ENCODE data around the gene CLEC2A.
A peak's percentile ranks its signal among the peaks of the same experiment; 100 is the strongest.

CLEC2A gene

DNA sequence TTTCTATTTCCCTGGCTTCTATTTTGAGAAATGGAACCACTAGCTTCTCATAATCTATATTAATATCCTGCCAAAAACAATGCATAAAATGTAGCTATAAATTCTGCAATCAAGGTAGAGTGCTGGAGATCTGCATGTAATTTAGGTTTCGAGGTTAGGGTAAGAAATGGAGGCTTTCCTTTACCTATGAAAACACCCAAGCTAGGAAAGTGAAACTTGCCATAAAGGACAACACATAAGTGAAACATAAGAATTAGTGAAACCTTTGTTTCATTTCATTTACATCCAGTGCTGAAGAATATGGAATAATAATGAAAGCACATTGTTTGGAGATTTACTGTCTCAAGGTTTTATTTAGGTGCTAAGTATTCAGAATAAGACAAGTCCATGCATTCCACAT is 9.7 kb downstream of the CLEC2A start:
- no peak overlapping the region for H3K4me2 ChIP-seq (ENCODE audit: insufficient read depth, low read length, poor library complexity, severe bottlenecking)
- H4K91ac ChIP-seq (ENCODE audit: low read depth, low read length, poor library complexity), result no peak overlapping the region
- WGBS, 2 donors (ENCODE audit: extremely low coverage in 2 of 2, insufficient read length in 2 of 2, insufficient replicate concordance in 1 of 2), result no CpG with 5 or more reads among the region's 1 CpG

DNA sequence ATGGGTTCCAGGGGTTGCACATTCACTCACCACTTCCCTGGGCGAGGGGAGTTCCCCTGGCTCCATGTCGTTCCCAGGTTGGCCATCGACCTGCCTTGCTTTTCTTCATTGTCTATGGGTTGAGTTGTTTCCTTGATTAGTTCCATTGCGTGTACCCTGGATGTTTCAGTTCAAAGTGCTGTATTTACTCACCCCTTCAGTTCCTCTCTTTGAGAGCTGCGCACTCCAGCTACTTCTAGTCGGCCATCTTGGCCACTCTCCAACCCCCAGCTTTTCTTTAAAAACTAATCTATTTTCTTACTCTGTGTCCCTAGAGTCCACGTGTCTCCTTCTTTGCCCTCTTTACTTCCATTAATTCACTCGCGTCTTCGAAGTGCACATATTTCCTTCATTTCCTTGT is 11.7 kb downstream of the CLEC2A start:
- H3K4me1 ChIP-seq (ENCODE audit: control insufficient read depth in 2 of 2, insufficient read depth in 1 of 2, low read depth in 1 of 2, low read length in 2 of 2), result no peaks in the 10 kb centered on the region
- no peak overlapping the region for H2AFZ ChIP-seq (ENCODE audit: low read length)
- DNase-seq (ENCODE audit: low spot score), result no peak
- H3K4me2 ChIP-seq (ENCODE audit: insufficient read depth, low read length, poor library complexity, severe bottlenecking), result no peak overlapping the region
- no peak overlapping the region for H4K91ac ChIP-seq (ENCODE audit: low read depth, low read length, poor library complexity)
- H3K36me3 ChIP-seq (replicated peaks in 1 of 2; ENCODE audit: control insufficient read depth in 2 of 2, insufficient read depth in 2 of 2, low read length in 2 of 2), result no peaks in the 10 kb centered on the region
- H3K18ac ChIP-seq (ENCODE audit: low read length), result no peak overlapping the region
- H3K14ac ChIP-seq (ENCODE audit: low read length), result no peak overlapping the region
- no peak overlapping the region for H2BK120ac ChIP-seq (ENCODE audit: low read depth, low read length)
- WGBS, 2 donors (ENCODE audit: extremely low coverage in 2 of 2, insufficient read length in 2 of 2, insufficient replicate concordance in 1 of 2), result no CpG with 5 or more reads among the region's 10 CpGs
- no peaks in the 10 kb centered on the region for H3K9me3 ChIP-seq (replicated peaks in 1 of 2; ENCODE audit: control insufficient read depth in 2 of 2, insufficient read depth in 1 of 2, low read depth in 1 of 2, low read length in 2 of 2)
- no peaks in the 10 kb centered on the region for H3K79me1 ChIP-seq (ENCODE audit: low read depth, low read length)
- H2BK15ac ChIP-seq (ENCODE audit: low read length), result no peak overlapping the region
- no peak overlapping the region for H2AK5ac ChIP-seq (ENCODE audit: low read depth, low read length)
- no peaks in the 10 kb centered on the region for H3K27me3 ChIP-seq (ENCODE audit: control insufficient read depth in 3 of 3, insufficient read depth in 3 of 3, low read depth in 1 of 3, low read length in 3 of 3)
- H2BK12ac ChIP-seq (ENCODE audit: low read length), result no peak overlapping the region
- no peak overlapping the region for H2BK5ac ChIP-seq (ENCODE audit: low read length)
- H3K9ac ChIP-seq (ENCODE audit: low read depth, low read length, poor library complexity), result no peak overlapping the region
- no peak overlapping the region for H3K4ac ChIP-seq (ENCODE audit: low read length)
- no peak overlapping the region for H3K4me3 ChIP-seq (ENCODE audit: low read length in 2 of 2)
- H4K8ac ChIP-seq (ENCODE audit: low read depth, low read length), result no peak overlapping the region
- no peak overlapping the region for H3K27ac ChIP-seq (replicated peaks; ENCODE audit: low read length)
- no peak overlapping the region for H3K23ac ChIP-seq (ENCODE audit: low read depth, low read length, poor library complexity)

More for the DNA sequence above, 9.7 kb downstream of the CLEC2A start:
- no peak overlapping the region for H4K8ac ChIP-seq (ENCODE audit: low read depth, low read length)
- no peak overlapping the region for H2AK5ac ChIP-seq (ENCODE audit: low read depth, low read length)
- no peak overlapping the region for H2BK15ac ChIP-seq (ENCODE audit: low read length)
- no peaks in the 10 kb centered on the region for H3K9me3 ChIP-seq (replicated peaks in 1 of 2; ENCODE audit: control insufficient read depth in 2 of 2, insufficient read depth in 1 of 2, low read depth in 1 of 2, low read length in 2 of 2)
- H3K27me3 ChIP-seq (ENCODE audit: control insufficient read depth in 3 of 3, insufficient read depth in 3 of 3, low read depth in 1 of 3, low read length in 3 of 3), result no peaks in the 10 kb centered on the region
- no peak overlapping the region for H2BK12ac ChIP-seq (ENCODE audit: low read length)
- DNase-seq (ENCODE audit: low spot score), result no peak
- no peak overlapping the region for H3K23ac ChIP-seq (ENCODE audit: low read depth, low read length, poor library complexity)
- H3K79me1 ChIP-seq (ENCODE audit: low read depth, low read length), result no peaks in the 10 kb centered on the region
- no peaks in the 10 kb centered on the region for H3K4me1 ChIP-seq (ENCODE audit: control insufficient read depth in 2 of 2, insufficient read depth in 1 of 2, low read depth in 1 of 2, low read length in 2 of 2)
- H3K9ac ChIP-seq (ENCODE audit: low read depth, low read length, poor library complexity), result no peak overlapping the region
- no peak overlapping the region for H3K27ac ChIP-seq (replicated peaks; ENCODE audit: low read length)
- H2BK5ac ChIP-seq (ENCODE audit: low read length), result no peak overlapping the region
- H2AFZ ChIP-seq (ENCODE audit: low read length), result no peak overlapping the region
- no peak overlapping the region for H3K4ac ChIP-seq (ENCODE audit: low read length)
- H3K14ac ChIP-seq (ENCODE audit: low read length), result no peak overlapping the region
- H2BK120ac ChIP-seq (ENCODE audit: low read depth, low read length), result no peak overlapping the region
- no peak overlapping the region for H3K18ac ChIP-seq (ENCODE audit: low read length)
- H3K36me3 ChIP-seq (replicated peaks in 1 of 2; ENCODE audit: control insufficient read depth in 2 of 2, insufficient read depth in 2 of 2, low read length in 2 of 2), result no peaks in the 10 kb centered on the region
- H3K4me3 ChIP-seq (ENCODE audit: low read length in 2 of 2), result no peak overlapping the region

DNA sequence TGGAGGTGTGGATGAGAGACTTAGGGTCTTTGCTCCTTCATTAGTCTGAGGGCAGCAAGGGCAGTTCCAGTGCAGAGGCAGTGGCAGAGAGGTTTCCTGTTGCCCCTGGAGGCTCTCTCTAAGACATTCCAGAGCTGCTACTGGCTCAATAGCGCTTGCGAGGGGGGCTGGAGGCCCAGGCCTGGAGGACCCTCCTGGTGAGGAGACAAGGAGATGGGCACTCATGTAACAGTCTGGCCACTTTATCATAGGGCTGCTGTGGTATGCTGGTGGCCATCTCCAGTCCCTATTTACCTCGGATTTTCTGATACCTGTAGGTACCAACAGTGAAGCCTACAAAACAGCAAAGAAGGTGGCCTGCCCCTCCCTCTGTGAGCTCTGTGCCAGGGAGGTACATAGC is 12.7 kb downstream of the CLEC2A start:
- Histone ChIP-seq H3K4me1 (ENCODE audit: control insufficient read depth in 2 of 2, insufficient read depth in 1 of 2, low read depth in 1 of 2, low read length in 2 of 2) (no peaks in the 10 kb centered on the region), H3K27me3 (ENCODE audit: control insufficient read depth in 3 of 3, insufficient read depth in 3 of 3, low read depth in 1 of 3, low read length in 3 of 3) (no peaks in the 10 kb centered on the region), H2BK15ac (ENCODE audit: low read length) (no peak overlapping the region), H2BK12ac (ENCODE audit: low read length) (no peak overlapping the region), H3K14ac (ENCODE audit: low read length) (no peak overlapping the region), H4K8ac (ENCODE audit: low read depth, low read length) (no peak overlapping the region), H3K36me3 (replicated peaks in 1 of 2; ENCODE audit: control insufficient read depth in 2 of 2, insufficient read depth in 2 of 2, low read length in 2 of 2) (no peaks in the 10 kb centered on the region), H3K79me1 (ENCODE audit: low read depth, low read length) (no peaks in the 10 kb centered on the region), H2AFZ (ENCODE audit: low read length) (no peak overlapping the region), H3K27ac (replicated peaks; ENCODE audit: low read length) (no peak overlapping the region), H4K91ac (ENCODE audit: low read depth, low read length, poor library complexity) (no peak overlapping the region), H2AK5ac (ENCODE audit: low read depth, low read length) (no peak overlapping the region), H2BK5ac (ENCODE audit: low read length) (peak overlapping the region; percentile 0), H3K9me3 (replicated peaks in 1 of 2; ENCODE audit: control insufficient read depth in 2 of 2, insufficient read depth in 1 of 2, low read depth in 1 of 2, low read length in 2 of 2) (no peaks in the 10 kb centered on the region), H3K23ac (ENCODE audit: low read depth, low read length, poor library complexity) (no peak overlapping the region), H3K18ac (ENCODE audit: low read length) (no peak overlapping the region), H3K4ac (ENCODE audit: low read length) (no peak overlapping the region), H3K4me2 (ENCODE audit: insufficient read depth, low read length, poor library complexity, severe bottlenecking) (no peak overlapping the region), H3K9ac (ENCODE audit: low read depth, low read length, poor library complexity) (no peak overlapping the region), H2BK120ac (ENCODE audit: low read depth, low read length) (no peak overlapping the region), H3K4me3 (ENCODE audit: low read length in 2 of 2) (no peak overlapping the region)
- WGBS, 2 donors (ENCODE audit: extremely low coverage in 2 of 2, insufficient read length in 2 of 2, insufficient replicate concordance in 1 of 2), result no CpG with 5 or more reads among the region's 3 CpGs
- no peak for DNase-seq (ENCODE audit: low spot score)

DNA sequence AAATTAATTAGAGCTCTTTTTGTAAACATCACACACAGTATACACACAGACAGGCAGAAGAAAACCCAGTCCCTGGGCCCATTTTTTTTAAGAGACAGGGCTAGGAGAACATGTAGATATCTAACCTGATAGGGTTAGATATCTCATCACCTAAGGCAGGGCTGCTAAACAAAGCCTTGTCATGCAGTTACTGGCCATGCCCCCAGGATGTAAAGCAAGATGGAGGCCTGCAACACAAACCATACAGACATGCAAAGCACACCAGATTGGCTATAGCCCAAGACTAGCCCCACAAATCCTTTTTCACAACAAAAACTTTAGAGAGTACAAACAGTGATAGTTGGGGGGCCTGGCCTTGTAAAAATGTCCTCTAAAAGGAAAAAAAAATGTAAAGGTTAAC is 20.5 kb downstream of the CLEC2A start:
- Histone ChIP-seq H3K18ac (ENCODE audit: low read length) (no peak overlapping the region), H2AK5ac (ENCODE audit: low read depth, low read length) (no peak overlapping the region), H3K79me1 (ENCODE audit: low read depth, low read length) (no peaks in the 10 kb centered on the region), H3K36me3 (replicated peaks in 1 of 2; ENCODE audit: control insufficient read depth in 2 of 2, insufficient read depth in 2 of 2, low read length in 2 of 2) (no peaks in the 10 kb centered on the region), H3K4me2 (ENCODE audit: insufficient read depth, low read length, poor library complexity, severe bottlenecking) (no peak overlapping the region), H3K27ac (replicated peaks; ENCODE audit: low read length) (no peak overlapping the region), H3K4ac (ENCODE audit: low read length) (no peak overlapping the region), H4K8ac (ENCODE audit: low read depth, low read length) (no peak overlapping the region), H3K23ac (ENCODE audit: low read depth, low read length, poor library complexity) (no peak overlapping the region), H2AFZ (ENCODE audit: low read length) (no peak overlapping the region), H2BK15ac (ENCODE audit: low read length) (no peak overlapping the region), H3K14ac (ENCODE audit: low read length) (no peak overlapping the region), H3K4me1 (ENCODE audit: control insufficient read depth in 2 of 2, insufficient read depth in 1 of 2, low read depth in 1 of 2, low read length in 2 of 2) (no peaks in the 10 kb centered on the region), H3K4me3 (ENCODE audit: low read length in 2 of 2) (no peak overlapping the region), H2BK120ac (ENCODE audit: low read depth, low read length) (no peak overlapping the region), H3K27me3 (ENCODE audit: control insufficient read depth in 3 of 3, insufficient read depth in 3 of 3, low read depth in 1 of 3, low read length in 3 of 3) (no peaks in the 10 kb centered on the region), H2BK12ac (ENCODE audit: low read length) (no peak overlapping the region), H2BK5ac (ENCODE audit: low read length) (no peak overlapping the region), H3K9ac (ENCODE audit: low read depth, low read length, poor library complexity) (no peak overlapping the region), H3K9me3 (replicated peaks in 1 of 2; ENCODE audit: control insufficient read depth in 2 of 2, insufficient read depth in 1 of 2, low read depth in 1 of 2, low read length in 2 of 2) (peaks cover 9 to 11% of the 10 kb centered on the region in 2 donors), H4K91ac (ENCODE audit: low read depth, low read length, poor library complexity) (no peak overlapping the region)
- no peak for DNase-seq (ENCODE audit: low spot score)

All from neuronal stem cell (in vitro differentiated cells).